Epithelial cell of proximal tubule (primary cell): ENCODE measurements around the gene NIPAL1. TPM values are rescaled to one million over a fixed set of nuclear protein-coding genes. Genes with fewer than 3 reads are reported as not detected.

Source experiments
- DNase-seq: peaks from one replicate; pipeline ENCODE4 v3.0.0-alpha.2; 2011; ENCODE audit warnings: low read depth
- H3K4me3 ChIP-seq: 2 replicates; pipeline ENCODE4 v1.5.1; 2011; ENCODE audit warnings: low read depth, mild to moderate bottlenecking, low read length
- CTCF ChIP-seq: conservative IDR thresholded peaks from 2 replicates; pipeline ENCODE4 v1.5.1; 2012; ENCODE audit warnings: low read depth, mild to moderate bottlenecking, low read length
- total RNA-seq: library from RNA; depleted of rRNA; stranded (reverse); fragments of >200 nt; gene quantifications from 2 replicates; pipeline ENCODE4 v1.2.3, GENCODE V29; 2015

The NIPAL1 gene
- total RNA-seq, 1 donor from 2014 or later = 3.9 TPM

GRCh38 chr4:48082956-48083355 is 66.4 kb downstream of the NIPAL1 start:
- no peak for DNase-seq
- no peak for TF ChIP-seq CTCF
- H3K4me3 ChIP-seq = no peak overlapping the region

GRCh38 chr4:48085821-48086589 is 69.4 kb downstream of the NIPAL1 start:
- no peak overlapping the region for H3K4me3 ChIP-seq
- TF ChIP-seq CTCF = no peak
- no peak for DNase-seq

Other genes starting within 250 kb of the NIPAL1 start
- 0.12 TPM in 1 of 2 replicates, not detected in the other for gene CORIN, start 178.7 kb upstream of the NIPAL1 start, total RNA-seq
- 10.4 and 10.6 TPM in 2 replicates for gene NFXL1, start 102.2 kb upstream of the NIPAL1 start, total RNA-seq
- 0.87 and 2.8 TPM in 2 replicates for gene CNGA1, start 91 bp upstream of the NIPAL1 start, total RNA-seq
- 1.3 and 2.0 TPM in 2 replicates for gene TXK, start 117.5 kb downstream of the NIPAL1 start, total RNA-seq